IPS-20b (cell line): Measurements from ENCODE around the gene POU2AF2.
"Not testable (repeated sequence)": the region's sequence is repeated elsewhere in the genome, so short reads cannot be mapped to it uniquely, and the experiment has no call there.

Experiments
- H3K27ac ChIP-seq: one replicate; pipeline ENCODE4 v1.5.1; 2013; ENCODE audit warnings: low read length
- H3K27me3 ChIP-seq: 2 replicates; pipeline ENCODE4 v1.6.1; 2013; ENCODE audit warnings: mild to moderate bottlenecking, low read length, inconsistent platforms; ENCODE audit not compliant: insufficient read depth
- H3K36me3 ChIP-seq: 2 replicates; pipeline ENCODE4 v1.6.1; 2013; ENCODE audit warnings: low read depth, mild to moderate bottlenecking, inconsistent platforms, low read length, moderate library complexity; ENCODE audit not compliant: insufficient read depth
- H3K4me1 ChIP-seq: 2 replicates; pipeline ENCODE4 v1.6.1; 2013; ENCODE audit warnings: mild to moderate bottlenecking, control low read depth, inconsistent platforms, low read length, moderate library complexity; ENCODE audit not compliant: insufficient read depth
- H3K4me3 ChIP-seq: 2 replicates; pipeline ENCODE4 v1.5.1; 2013; ENCODE audit warnings: mild to moderate bottlenecking, low read length, inconsistent platforms
- H3K9ac ChIP-seq: 2 replicates; pipeline ENCODE4 v1.6.1; 2013; ENCODE audit warnings: low read depth, mild to moderate bottlenecking, inconsistent platforms, low read length, moderate library complexity
- H3K9me3 ChIP-seq: 2 replicates; pipeline ENCODE4 v1.6.1; 2013; ENCODE audit warnings: mild to moderate bottlenecking, low read depth, low read length, inconsistent platforms; ENCODE audit not compliant: insufficient read depth

POU2AF2 gene

DNA sequence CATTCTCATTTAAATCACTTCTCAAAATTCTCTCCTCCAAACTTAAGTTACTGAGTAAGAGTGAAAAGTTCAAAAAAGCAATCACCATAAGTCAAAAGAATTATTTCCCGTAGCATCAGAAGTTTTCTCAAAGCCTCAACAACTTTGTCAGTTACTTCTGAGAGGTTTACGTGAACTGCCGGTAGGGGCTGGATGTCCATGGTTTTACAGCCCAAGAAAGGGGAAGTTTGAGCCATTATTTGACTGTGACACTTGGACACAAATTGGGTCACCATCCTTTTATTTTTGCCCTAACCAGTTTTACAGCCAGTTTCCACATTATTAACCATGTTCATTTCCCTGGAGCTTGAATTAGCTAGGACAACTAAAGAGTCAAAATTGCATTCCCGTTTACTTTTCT, 60.4 kb downstream of the POU2AF2 start:
- Histone ChIP-seq H3K9me3 (no peaks in the 10 kb centered on the region), H3K36me3 (no peaks in the 10 kb centered on the region), H3K27me3 (peaks cover 12% of the 10 kb centered on the region), H3K4me1 (peaks cover 6% of the 10 kb centered on the region; the same call in 1 of the 2 replicates), H3K27ac (no peak overlapping the region), H3K4me3 (no peak overlapping the region), H3K9ac (no peak overlapping the region)

DNA sequence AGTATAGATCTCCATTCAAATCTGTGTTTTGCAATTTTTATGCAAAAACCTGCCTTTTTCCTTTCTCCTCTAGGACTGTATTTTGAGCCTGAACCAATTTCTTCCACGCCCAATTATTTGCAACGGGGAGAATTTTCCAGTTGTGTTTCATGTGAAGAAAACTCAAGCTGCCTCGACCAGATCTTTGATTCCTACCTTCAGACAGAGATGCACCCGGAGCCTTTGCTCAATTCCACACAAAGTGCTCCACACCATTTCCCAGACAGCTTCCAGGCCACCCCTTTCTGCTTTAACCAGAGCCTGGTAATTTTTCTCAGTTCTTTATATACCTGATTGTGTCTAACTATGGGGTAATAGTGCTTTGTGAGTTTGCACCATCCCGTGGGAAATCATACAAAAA, 60.8 kb downstream of the POU2AF2 start:
- Histone ChIP-seq H3K36me3 (no peaks in the 10 kb centered on the region), H3K4me1 (peaks cover 6% of the 10 kb centered on the region; the same call in 1 of the 2 replicates), H3K27ac (no peak overlapping the region), H3K9me3 (no peaks in the 10 kb centered on the region), H3K27me3 (peaks cover 7% of the 10 kb centered on the region), H3K4me3 (no peak overlapping the region), H3K9ac (no peak overlapping the region)

DNA sequence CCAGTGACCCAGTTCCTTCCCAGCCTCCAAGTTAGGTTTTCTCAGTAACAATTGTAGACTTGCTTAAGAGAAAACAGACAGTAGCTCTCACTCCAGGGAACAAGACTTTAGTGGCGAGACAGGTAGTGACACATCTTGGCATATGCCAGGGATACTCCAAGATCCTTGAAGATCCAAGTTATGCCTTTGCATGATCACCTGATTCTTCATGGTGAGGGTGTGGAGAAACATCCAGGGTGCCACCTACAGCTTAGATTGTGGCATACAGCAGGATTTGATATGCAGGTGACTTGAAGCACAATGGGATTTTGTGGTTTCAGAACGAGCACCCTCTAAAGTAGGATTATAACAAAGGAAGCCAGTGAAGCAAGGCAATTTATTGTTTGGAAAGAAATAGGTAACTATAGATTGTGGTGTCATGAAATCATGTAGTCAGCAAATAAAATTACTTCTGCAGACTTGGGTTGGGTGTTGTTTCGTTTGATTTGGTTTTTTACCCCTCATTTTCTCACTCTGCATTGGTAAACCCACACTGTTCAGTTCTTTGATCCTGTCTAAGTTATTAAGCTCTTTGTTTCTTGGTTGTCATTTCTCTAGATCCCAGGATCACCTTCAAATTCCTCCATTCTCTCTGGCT, 62.1 kb downstream of the POU2AF2 start:
- no peaks in the 10 kb centered on the region for H3K36me3 ChIP-seq
- H3K4me1 ChIP-seq, result peaks cover 5% of the 10 kb centered on the region; the same call in 1 of the 2 replicates
- H3K9me3 ChIP-seq, result no peaks in the 10 kb centered on the region
- no peak overlapping the region for H3K27ac ChIP-seq
- H3K27me3 ChIP-seq, result no peaks in the 10 kb centered on the region
- H3K9ac ChIP-seq, result no peak overlapping the region
- no peak overlapping the region for H3K4me3 ChIP-seq

DNA sequence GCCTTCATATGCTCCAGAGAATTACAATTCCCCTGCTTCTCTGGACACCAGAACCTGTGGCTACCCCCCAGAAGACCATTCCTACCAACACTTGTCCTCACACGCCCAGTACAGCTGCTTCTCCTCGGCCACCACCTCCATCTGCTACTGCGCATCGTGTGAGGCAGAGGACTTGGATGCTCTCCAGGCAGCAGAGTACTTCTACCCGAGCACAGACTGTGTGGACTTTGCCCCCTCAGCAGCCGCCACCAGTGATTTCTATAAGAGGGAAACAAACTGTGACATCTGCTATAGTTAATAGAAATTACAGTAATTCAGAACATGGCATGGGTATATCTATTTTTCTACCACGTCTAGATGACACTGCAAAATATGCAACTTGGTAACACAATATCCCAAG, 62.6 kb downstream of the POU2AF2 start:
- no peak overlapping the region for H3K27ac ChIP-seq
- H3K27me3 ChIP-seq, result no peaks in the 10 kb centered on the region
- no peak overlapping the region for H3K9ac ChIP-seq
- H3K36me3 ChIP-seq, result no peaks in the 10 kb centered on the region
- H3K9me3 ChIP-seq, result no peaks in the 10 kb centered on the region
- H3K4me1 ChIP-seq, result peaks cover under 1% of the 10 kb centered on the region; the same call in 1 of the 2 replicates
- H3K4me3 ChIP-seq, result no peak overlapping the region

DNA sequence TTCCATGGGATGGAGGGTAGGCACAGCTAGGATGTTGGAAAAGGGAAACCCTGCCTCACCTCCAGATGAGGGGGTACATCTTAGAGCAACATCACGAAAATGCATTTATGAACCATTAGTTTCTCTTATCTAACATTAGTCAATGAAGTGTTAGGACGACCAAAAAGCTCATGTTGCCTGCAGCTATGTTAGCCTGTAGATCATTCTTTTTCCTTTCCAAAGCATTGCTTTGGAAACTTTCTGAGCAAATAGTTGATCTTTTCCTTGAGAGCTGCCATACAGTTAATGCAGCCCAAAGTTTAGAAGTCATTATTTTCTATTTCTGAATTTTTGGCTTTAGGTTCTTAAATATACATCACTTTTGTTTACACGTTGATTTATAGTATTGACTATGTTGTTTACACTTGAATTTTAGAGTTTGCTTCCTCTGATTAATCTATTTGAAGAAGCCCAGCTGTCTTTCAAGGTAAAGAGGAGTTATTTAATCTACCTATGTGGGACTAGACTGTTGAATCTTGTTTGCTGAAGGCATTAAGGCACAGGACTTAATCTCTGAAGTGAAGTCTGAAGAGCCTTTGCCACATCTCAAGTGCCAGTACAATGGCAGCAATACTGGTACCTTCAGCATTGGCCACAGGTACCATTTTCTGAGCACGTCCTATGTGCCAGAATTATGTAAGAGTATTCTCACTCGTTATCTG, 63.8 kb downstream of the POU2AF2 start:
- Histone ChIP-seq H3K36me3 (no peaks in the 10 kb centered on the region), H3K27me3 (no peaks in the 10 kb centered on the region), H3K27ac (no peak overlapping the region), H3K9me3 (no peaks in the 10 kb centered on the region), H3K4me1 (no peaks in the 10 kb centered on the region), H3K9ac (no peak overlapping the region), H3K4me3 (no peak overlapping the region)

DNA sequence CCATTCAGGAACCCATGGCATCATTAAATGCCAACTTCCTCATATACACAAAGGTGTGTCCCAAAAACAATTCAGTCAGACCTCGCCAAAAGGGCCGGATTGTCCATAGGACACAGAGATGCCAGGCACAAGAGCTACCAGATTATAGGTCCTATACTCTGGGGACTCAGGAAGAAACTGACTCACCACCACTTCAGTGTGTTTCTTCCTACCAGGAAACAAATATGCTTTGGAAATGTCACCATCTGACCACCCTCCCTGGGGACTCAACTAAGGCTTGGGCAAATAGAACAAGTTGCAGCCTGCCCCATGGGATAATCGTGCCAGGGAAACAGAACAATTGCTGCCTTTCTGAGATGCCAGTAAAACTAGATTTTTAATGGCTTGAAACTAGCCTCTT, 64.6 kb downstream of the POU2AF2 start:
- H3K9ac ChIP-seq, result no peak overlapping the region
- H3K4me1 ChIP-seq, result no peaks in the 10 kb centered on the region
- H3K27me3 ChIP-seq, result no peaks in the 10 kb centered on the region
- no peaks in the 10 kb centered on the region for H3K9me3 ChIP-seq
- no peak overlapping the region for H3K4me3 ChIP-seq
- no peaks in the 10 kb centered on the region for H3K36me3 ChIP-seq
- H3K27ac ChIP-seq, result no peak overlapping the region

DNA sequence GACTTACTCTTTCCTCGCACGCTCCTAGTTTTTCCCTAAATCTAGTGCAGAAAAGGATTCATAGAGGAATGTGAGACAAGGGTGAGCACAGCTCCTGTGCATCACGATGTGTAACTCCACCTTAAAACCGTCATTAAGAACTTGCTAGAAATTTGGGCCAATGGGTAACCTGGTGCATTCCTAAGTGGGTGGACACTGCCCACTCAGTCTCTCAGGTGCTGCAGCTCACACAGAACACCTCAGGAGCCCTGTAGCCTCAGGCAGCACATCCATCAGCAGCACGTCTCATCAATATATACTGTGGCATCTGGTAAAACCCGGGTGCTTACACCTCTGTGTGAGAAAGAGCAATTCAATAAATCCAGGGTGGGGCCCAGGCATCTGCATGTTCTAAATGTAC, 65.2 kb downstream of the POU2AF2 start:
- H3K36me3 ChIP-seq, result no peaks in the 10 kb centered on the region
- H3K9ac ChIP-seq, result no peak overlapping the region
- H3K27me3 ChIP-seq, result no peaks in the 10 kb centered on the region
- no peak overlapping the region for H3K27ac ChIP-seq
- H3K4me3 ChIP-seq, result no peak overlapping the region
- H3K4me1 ChIP-seq, result no peaks in the 10 kb centered on the region
- H3K9me3 ChIP-seq, result no peaks in the 10 kb centered on the region

DNA sequence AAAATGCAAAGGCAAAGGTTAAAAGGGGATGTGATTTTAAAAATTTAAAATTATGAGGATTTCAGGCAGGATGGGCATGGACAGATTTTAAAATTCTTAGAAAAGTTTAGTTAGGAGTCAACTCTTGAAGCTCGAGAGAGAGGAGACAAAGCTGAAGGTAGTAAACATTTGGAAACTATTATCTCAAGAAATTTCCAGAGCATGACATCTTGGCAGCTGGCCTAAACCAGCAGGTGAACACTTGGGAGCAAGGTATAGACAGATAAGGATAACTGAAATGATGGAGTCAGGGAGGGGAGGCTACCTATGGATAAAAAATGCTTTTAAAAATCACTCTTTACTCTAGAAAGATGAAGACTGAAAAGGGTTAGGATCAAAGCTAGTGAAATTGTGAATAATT, 66.6 kb downstream of the POU2AF2 start:
- Histone ChIP-seq H3K4me1 (no peaks in the 10 kb centered on the region), H3K9me3 (no peaks in the 10 kb centered on the region), H3K4me3 (no peak overlapping the region), H3K9ac (no peak overlapping the region), H3K36me3 (no peaks in the 10 kb centered on the region), H3K27me3 (no peaks in the 10 kb centered on the region), H3K27ac (no peak overlapping the region)

DNA sequence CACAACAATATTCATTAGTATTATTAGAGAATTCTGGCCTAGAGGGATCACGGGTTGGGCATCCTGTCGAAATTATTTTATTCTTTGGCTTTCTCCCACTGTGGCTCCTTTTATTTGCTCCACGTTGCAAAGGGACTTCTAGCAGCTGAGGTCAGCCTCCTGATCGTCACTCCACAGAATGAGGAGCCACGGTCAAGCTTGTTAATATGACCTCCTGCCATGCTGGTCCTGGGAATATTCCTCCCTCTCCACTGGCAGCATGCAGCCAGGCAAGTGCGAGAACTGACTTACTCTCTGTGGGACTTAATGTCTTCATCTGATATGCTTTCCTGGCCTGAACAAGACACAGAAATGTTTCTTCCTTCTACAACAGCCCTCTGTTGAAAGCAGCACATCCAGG, 73.8 kb downstream of the POU2AF2 start:
- no peaks in the 10 kb centered on the region for H3K27me3 ChIP-seq
- H3K9ac ChIP-seq, result no peak overlapping the region
- H3K36me3 ChIP-seq, result no peaks in the 10 kb centered on the region
- no peak overlapping the region for H3K4me3 ChIP-seq
- no peaks in the 10 kb centered on the region for H3K4me1 ChIP-seq
- H3K9me3 ChIP-seq, result no peaks in the 10 kb centered on the region
- no peak overlapping the region for H3K27ac ChIP-seq

DNA sequence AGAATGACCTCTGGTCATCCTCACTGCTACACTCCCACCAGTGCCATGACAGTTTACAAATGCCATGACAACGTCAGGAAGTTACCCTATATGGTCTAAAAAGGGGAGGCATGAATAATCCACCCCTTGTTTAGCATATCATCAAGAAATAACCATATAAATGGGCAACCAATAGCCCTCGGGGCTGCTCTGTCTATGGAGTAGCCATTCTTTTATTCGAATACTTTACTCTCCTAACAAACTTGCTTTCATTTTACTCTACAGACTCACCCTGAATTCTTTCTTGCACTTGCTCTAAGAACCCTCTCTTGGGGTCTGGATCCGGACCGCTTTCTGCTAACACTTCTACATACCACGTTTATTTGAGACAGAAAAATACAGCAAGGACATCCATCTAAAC, 74.7 kb downstream of the POU2AF2 start:
- H3K4me1 ChIP-seq, H3K27me3 ChIP-seq, H3K36me3 ChIP-seq, H3K4me3 ChIP-seq, H3K9ac ChIP-seq, H3K9me3 ChIP-seq, H3K27ac ChIP-seq: not testable (repeated sequence)

DNA sequence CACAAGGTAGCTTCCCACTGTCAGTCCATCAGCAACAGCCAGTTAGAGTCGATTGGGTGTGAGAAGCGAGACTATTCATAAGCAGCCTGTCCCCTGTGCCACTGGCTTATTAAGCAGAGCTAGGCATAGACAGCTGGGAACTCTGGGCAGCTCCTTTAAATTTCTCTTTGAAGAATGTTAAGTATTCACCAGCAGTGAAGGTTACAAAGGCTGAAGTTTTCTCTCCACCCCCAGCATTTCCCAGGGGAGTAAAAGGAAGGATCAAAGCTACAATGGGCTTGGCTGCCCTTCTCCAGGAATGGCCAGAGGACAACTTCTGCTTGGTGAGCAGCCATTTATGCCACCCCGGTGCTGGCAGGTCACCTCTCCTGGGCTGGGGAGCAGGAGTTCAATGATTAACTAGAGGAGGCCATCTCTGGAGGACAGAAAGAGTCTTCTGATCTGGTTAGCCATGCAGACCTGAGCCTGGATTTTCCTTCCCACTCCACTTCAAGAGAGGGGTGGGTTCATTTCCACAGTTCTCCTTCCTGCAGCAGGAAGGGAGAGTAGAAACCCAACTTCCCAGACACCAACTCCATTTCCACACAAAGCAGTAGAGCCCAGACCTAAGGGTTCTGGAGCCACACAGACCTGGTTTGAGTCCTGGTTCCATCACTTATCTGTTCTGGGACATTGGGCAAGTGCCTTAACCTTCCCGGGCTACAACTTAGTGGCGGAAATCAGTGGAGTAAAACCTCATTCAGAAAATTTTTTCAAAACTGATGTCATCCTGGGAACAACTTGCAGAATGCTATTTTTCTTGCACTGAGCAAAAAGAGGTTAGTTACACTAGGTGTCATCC, 75.4 kb downstream of the POU2AF2 start:
- Histone ChIP-seq H3K4me1 (no peaks in the 10 kb centered on the region), H3K9me3 (no peaks in the 10 kb centered on the region), H3K36me3 (no peaks in the 10 kb centered on the region), H3K27me3 (no peaks in the 10 kb centered on the region), H3K27ac (no peak overlapping the region), H3K9ac (no peak overlapping the region), H3K4me3 (no peak overlapping the region)

DNA sequence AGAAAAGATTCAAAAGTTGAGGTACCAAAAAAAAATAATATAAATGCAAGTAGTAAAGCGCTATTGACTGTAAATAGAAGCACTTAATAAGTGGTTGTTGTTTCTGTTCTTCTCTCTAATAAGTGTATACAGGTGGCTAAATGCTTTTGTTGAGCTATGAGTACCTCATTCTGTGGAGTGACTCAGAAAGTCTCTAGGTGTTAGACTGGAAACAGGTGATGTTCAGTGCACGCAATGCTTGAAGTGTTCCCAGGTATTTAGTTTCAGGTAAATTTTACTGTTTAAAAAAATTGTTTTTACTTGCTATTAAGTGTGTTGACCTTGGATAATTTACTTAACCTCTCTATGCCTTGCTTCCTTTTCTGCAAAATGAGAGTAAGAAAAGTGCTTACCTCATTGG, 77.0 kb downstream of the POU2AF2 start:
- Histone ChIP-seq H3K9me3 (no peaks in the 10 kb centered on the region), H3K27me3 (no peaks in the 10 kb centered on the region), H3K27ac (no peak overlapping the region), H3K36me3 (no peaks in the 10 kb centered on the region), H3K9ac (no peak overlapping the region), H3K4me1 (no peaks in the 10 kb centered on the region), H3K4me3 (no peak overlapping the region)
